ENCODE results near the gene TBCD.

GRCh38 chr17:82810644-82811430, 59.0 kb downstream of the TBCD start:
- TF ChIP-seq, protein P1, sequence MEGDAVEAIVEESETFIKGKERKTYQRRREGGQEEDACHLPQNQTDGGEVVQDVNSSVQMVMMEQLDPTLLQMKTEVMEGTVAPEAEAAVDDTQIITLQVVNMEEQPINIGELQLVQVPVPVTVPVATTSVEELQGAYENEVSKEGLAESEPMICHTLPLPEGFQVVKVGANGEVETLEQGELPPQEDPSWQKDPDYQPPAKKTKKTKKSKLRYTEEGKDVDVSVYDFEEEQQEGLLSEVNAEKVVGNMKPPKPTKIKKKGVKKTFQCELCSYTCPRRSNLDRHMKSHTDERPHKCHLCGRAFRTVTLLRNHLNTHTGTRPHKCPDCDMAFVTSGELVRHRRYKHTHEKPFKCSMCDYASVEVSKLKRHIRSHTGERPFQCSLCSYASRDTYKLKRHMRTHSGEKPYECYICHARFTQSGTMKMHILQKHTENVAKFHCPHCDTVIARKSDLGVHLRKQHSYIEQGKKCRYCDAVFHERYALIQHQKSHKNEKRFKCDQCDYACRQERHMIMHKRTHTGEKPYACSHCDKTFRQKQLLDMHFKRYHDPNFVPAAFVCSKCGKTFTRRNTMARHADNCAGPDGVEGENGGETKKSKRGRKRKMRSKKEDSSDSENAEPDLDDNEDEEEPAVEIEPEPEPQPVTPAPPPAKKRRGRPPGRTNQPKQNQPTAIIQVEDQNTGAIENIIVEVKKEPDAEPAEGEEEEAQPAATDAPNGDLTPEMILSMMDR (conservative IDR thresholded peaks at IDR 0.05; ENCODE audit: low read length), result no peak
- TF ChIP-seq EZH2phosphoT487 (IDR thresholded peaks at IDR 0.05; ENCODE audit: borderline replicate concordance, low read depth, low read length), result no peak

Data from OCI-LY7 (cell line).